Measurements from ENCODE around the gene ARID2.

DNA sequence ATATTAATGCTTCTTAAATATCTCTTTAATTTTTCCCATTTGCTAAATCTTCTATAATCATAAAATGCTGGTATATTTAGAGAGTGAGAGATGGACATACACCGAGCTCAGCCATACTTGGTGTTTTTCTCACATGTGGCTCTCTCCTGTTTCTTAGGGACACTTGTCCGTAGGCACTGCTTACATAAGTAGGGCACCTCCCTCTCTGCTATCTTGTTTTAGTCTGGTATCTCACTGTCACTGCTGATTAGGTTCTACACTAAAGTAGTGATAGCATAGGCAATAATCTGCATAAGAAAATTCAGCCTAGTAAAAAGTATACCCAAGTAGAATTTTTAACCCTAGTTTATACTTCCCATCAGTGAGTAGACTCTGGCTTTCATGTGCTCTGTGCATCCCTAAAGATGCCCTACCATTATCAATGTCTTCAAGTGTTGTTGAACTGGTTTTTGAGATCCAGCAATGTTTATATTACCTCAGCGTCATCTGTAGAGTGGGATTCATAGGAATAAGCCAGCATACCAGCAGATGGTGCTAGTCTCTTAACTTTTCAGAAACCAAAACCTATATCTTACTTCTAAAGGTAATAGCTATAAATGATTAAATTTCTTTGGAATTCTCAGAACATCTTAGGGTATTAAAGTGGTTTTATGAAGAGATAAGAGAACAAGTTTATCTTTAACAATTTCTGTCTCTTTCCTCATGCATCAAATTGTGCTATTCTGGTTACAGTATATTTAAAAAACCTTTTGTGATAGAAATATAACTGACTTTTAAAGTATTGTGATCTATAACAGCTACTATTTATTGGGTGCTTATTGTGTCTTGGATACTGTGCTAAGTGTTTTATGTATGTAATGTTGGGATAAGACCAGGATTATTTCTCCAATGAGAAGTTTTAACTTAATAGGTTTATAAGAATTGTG, 32.9 kb downstream of the ARID2 start:
- TF ChIP-seq, protein P1, sequence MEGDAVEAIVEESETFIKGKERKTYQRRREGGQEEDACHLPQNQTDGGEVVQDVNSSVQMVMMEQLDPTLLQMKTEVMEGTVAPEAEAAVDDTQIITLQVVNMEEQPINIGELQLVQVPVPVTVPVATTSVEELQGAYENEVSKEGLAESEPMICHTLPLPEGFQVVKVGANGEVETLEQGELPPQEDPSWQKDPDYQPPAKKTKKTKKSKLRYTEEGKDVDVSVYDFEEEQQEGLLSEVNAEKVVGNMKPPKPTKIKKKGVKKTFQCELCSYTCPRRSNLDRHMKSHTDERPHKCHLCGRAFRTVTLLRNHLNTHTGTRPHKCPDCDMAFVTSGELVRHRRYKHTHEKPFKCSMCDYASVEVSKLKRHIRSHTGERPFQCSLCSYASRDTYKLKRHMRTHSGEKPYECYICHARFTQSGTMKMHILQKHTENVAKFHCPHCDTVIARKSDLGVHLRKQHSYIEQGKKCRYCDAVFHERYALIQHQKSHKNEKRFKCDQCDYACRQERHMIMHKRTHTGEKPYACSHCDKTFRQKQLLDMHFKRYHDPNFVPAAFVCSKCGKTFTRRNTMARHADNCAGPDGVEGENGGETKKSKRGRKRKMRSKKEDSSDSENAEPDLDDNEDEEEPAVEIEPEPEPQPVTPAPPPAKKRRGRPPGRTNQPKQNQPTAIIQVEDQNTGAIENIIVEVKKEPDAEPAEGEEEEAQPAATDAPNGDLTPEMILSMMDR (IDR thresholded peaks at IDR 0.05), result peak; percentile 92
- no peak for TF ChIP-seq ZFX (IDR thresholded peaks at IDR 0.05; ENCODE audit: borderline replicate concordance)

All from 22Rv1 (cell line).